ENCODE results near the gene FAIM2. TPM values are rescaled to one million over a fixed set of nuclear protein-coding genes. Genes with fewer than 3 reads are reported as not detected.

The FAIM2 gene
- total RNA-seq, 4 donors from 2014 or later, result 0.38 to 0.65 (median 0.56) TPM; not detected in 1

DNA sequence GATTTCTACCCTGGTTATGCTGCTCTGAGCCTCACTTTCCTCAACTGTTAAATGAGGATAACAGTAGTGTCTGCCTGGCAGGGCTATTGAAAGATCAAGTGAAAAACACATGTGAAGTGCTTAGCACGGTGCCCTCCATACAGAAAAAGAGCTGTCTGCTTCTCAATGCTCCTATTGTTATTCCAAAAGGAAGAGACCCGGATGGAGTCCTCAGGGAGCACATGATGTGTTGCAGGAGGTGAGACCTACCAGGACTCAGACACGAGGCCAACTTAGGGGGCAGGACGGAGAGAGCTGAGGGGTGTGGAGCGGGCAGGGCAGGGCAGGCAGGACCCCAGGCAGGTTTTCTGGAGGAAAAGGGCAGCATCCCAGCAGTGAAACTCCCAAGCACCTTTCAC lies 8.9 kb downstream of the FAIM2 start:
- Histone ChIP-seq H3K9me3 (no peaks in the 10 kb centered on the region), H3K4me1 (peaks cover 29% of the 10 kb centered on the region), H3K27ac (peak overlapping the region; percentile 57), H3K36me3 (no peaks in the 10 kb centered on the region), H3K4me3 (no peak overlapping the region), H3K27me3 (no peaks in the 10 kb centered on the region)
- TF ChIP-seq POLR2AphosphoS5 (IDR thresholded peaks at IDR 0.05) (no peak), EP300 (IDR thresholded peaks at IDR 0.05) (no peak), POLR2A (IDR thresholded peaks at IDR 0.05) (no peak)
- TF ChIP-seq, protein P1, sequence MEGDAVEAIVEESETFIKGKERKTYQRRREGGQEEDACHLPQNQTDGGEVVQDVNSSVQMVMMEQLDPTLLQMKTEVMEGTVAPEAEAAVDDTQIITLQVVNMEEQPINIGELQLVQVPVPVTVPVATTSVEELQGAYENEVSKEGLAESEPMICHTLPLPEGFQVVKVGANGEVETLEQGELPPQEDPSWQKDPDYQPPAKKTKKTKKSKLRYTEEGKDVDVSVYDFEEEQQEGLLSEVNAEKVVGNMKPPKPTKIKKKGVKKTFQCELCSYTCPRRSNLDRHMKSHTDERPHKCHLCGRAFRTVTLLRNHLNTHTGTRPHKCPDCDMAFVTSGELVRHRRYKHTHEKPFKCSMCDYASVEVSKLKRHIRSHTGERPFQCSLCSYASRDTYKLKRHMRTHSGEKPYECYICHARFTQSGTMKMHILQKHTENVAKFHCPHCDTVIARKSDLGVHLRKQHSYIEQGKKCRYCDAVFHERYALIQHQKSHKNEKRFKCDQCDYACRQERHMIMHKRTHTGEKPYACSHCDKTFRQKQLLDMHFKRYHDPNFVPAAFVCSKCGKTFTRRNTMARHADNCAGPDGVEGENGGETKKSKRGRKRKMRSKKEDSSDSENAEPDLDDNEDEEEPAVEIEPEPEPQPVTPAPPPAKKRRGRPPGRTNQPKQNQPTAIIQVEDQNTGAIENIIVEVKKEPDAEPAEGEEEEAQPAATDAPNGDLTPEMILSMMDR (IDR thresholded peaks at IDR 0.05), result no peak
- DNase-seq (ENCODE audit: low spot score in 2 of 2), result no peak
- 68% methylated on average over 5 of the region's 5 CpGs for WGBS

- TF ChIP-seq, protein P1 (IDR thresholded peaks at IDR 0.05), result no peak
- no peak for TF ChIP-seq POLR2A (IDR thresholded peaks at IDR 0.05)
- TF ChIP-seq EP300 (IDR thresholded peaks at IDR 0.05), result no peak
- TF ChIP-seq POLR2AphosphoS5 (IDR thresholded peaks at IDR 0.05), result no peak
- H3K4me1 ChIP-seq, result peaks cover 29% of the 10 kb centered on the region
- H3K9me3 ChIP-seq, result no peaks in the 10 kb centered on the region
- DNase-seq (ENCODE audit: low spot score in 2 of 2), result no peak
- WGBS, result 80% methylated on average over 10 of the region's 10 CpGs
- H3K36me3 ChIP-seq, result no peaks in the 10 kb centered on the region
- H3K27ac ChIP-seq, result peak overlapping the region; percentile 59
- no peak overlapping the region for H3K4me3 ChIP-seq
- H3K27me3 ChIP-seq, result no peaks in the 10 kb centered on the region
Measured at GRCh38 chr12:49893753-49894750, 9.6 kb downstream of the FAIM2 start.

DNA sequence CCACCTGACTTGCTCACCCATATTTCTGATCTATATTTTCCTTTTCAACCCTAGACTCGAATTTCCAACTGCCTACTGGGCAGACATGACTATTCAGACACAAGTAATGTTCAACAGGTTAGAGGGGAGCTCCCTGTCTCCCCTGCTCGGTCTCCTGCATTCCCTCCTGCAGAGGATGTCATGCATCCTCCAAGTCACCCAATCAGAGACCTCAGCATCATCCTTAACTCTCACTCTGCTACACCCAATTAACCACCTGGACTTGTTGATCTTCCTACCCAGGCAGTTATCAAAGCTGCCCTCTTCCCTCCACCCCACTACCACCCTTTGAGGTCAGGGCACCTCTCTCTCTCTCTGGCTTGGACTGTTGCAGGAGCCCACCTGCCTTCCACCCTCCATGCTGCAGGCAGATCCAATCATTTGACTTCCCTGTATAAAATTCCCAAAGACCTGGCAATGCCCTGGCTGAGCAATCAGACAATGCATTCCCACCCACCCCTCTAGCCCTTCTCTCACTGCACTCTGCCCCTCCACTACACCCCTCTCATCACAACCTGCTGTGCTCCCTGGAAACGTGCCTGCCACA lies 10.9 kb downstream of the FAIM2 start:
- TF ChIP-seq POLR2A (IDR thresholded peaks at IDR 0.05), result no peak
- TF ChIP-seq POLR2AphosphoS5 (IDR thresholded peaks at IDR 0.05), result no peak
- TF ChIP-seq, protein P1 (IDR thresholded peaks at IDR 0.05), result no peak
- TF ChIP-seq EP300 (IDR thresholded peaks at IDR 0.05), result no peak
- no peaks in the 10 kb centered on the region for H3K9me3 ChIP-seq
- peaks cover 29% of the 10 kb centered on the region for H3K4me1 ChIP-seq
- H3K4me3 ChIP-seq, result no peak overlapping the region
- no peak overlapping the region for H3K27ac ChIP-seq
- DNase-seq (ENCODE audit: low spot score in 2 of 2), result no peak
- no peaks in the 10 kb centered on the region for H3K36me3 ChIP-seq
- H3K27me3 ChIP-seq, result no peaks in the 10 kb centered on the region
- 71% methylated on average over 3 of the region's 3 CpGs for WGBS

- no peak overlapping the region for H3K4me3 ChIP-seq
- H3K27ac ChIP-seq, result no peak overlapping the region
- H3K4me1 ChIP-seq, result peaks cover 29% of the 10 kb centered on the region
- TF ChIP-seq EP300 (IDR thresholded peaks at IDR 0.05) (no peak), POLR2A (IDR thresholded peaks at IDR 0.05) (no peak), POLR2AphosphoS5 (IDR thresholded peaks at IDR 0.05) (no peak)
- TF ChIP-seq, protein P1 (IDR thresholded peaks at IDR 0.05), result no peak
- H3K9me3 ChIP-seq, result no peaks in the 10 kb centered on the region
- H3K36me3 ChIP-seq, result no peaks in the 10 kb centered on the region
- 72% methylated on average over 10 of the region's 10 CpGs for WGBS
- no peak for DNase-seq (ENCODE audit: low spot score in 2 of 2)
- no peaks in the 10 kb centered on the region for H3K27me3 ChIP-seq
Measured at GRCh38 chr12:49892084-49892731, 11.5 kb downstream of the FAIM2 start.
